GM06990 (cell line): ENCODE results near the gene KIF13A.

Source experiments
- DNase-seq: peaks from one replicate; pipeline ENCODE4 v3.0.0-alpha.2; 2011; ENCODE audit not compliant: insufficient read length; ENCODE audit errors: extremely low read depth
- H3K27me3 ChIP-seq: replicated peaks from 2 replicates; pipeline ENCODE4 v1.6.0; 2011; ENCODE audit warnings: low read length; ENCODE audit not compliant: control insufficient read depth, insufficient read depth
- H3K36me3 ChIP-seq: 2 replicates; pipeline ENCODE4 v1.5.1; 2011; ENCODE audit warnings: low read length; ENCODE audit not compliant: control insufficient read depth, insufficient read depth
- H3K4me3 ChIP-seq: replicated peaks from 2 replicates; pipeline ENCODE4 v1.5.1; 2011; ENCODE audit warnings: low read depth, mild to moderate bottlenecking, control low read depth, low read length
- TF ChIP-seq, protein P1 (sequence below): IDR thresholded peaks from 2 replicates; pipeline ENCODE4 v1.5.1; 2011; ENCODE audit warnings: low read length, control low read depth, mild to moderate bottlenecking, inconsistent platforms; ENCODE audit not compliant: insufficient read depth, poor library complexity, severe bottlenecking

Gene KIF13A

DNA sequence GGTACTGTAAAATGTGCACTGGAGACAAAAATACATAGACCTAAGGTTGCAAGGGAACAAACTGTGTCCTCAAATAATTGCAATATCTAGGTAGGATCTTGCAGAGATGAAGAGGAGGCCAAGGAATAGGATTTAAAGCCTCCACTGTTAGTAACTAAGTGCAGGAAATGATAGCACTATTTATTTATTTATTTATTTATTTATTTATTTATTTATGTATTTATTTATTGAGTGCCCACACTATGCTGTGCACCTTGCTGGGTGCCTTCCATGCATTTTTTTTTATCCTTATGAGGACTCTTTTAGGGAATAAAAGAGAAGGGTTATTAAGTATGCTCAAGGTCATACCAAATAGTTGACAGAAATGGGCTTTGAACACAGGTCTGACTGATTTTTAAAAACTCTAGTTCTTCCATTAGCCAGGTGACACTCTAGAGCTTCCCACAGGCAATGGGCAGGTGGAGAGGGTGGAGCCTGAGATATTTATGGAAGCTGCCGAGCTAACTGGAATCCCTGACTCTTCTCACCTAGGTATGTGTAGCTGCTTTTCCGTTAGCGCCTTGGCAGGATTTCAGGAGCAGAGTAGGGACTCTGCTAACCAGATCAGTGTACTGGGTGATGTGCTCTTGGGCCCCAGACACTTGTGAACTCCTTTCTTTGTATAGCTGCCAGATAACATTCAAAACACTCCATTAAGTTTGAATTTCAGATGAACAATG lies 268.0 kb downstream of the KIF13A start:
- Histone ChIP-seq H3K4me3 (no peak overlapping the region), H3K27me3 (no peaks in the 10 kb centered on the region), H3K36me3 (no peaks in the 10 kb centered on the region)
- DNase-seq, result no peak
- TF ChIP-seq, protein P1, sequence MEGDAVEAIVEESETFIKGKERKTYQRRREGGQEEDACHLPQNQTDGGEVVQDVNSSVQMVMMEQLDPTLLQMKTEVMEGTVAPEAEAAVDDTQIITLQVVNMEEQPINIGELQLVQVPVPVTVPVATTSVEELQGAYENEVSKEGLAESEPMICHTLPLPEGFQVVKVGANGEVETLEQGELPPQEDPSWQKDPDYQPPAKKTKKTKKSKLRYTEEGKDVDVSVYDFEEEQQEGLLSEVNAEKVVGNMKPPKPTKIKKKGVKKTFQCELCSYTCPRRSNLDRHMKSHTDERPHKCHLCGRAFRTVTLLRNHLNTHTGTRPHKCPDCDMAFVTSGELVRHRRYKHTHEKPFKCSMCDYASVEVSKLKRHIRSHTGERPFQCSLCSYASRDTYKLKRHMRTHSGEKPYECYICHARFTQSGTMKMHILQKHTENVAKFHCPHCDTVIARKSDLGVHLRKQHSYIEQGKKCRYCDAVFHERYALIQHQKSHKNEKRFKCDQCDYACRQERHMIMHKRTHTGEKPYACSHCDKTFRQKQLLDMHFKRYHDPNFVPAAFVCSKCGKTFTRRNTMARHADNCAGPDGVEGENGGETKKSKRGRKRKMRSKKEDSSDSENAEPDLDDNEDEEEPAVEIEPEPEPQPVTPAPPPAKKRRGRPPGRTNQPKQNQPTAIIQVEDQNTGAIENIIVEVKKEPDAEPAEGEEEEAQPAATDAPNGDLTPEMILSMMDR, result no peak

GRCh38 chr6:17716221-17716620 lies 271.2 kb downstream of the KIF13A start:
- TF ChIP-seq, protein P1, result no peak
- H3K4me3 ChIP-seq, result no peak overlapping the region
- H3K36me3 ChIP-seq, result no peaks in the 10 kb centered on the region
- H3K27me3 ChIP-seq, result no peaks in the 10 kb centered on the region
- no peak for DNase-seq

- TF ChIP-seq, protein P1, result no peak
- no peaks in the 10 kb centered on the region for H3K27me3 ChIP-seq
- H3K4me3 ChIP-seq, result no peak overlapping the region
- H3K36me3 ChIP-seq, result no peaks in the 10 kb centered on the region
- DNase-seq, result peak; percentile 13
Observed at GRCh38 chr6:17714879-17715851, 272.3 kb downstream of the KIF13A start.

DNA sequence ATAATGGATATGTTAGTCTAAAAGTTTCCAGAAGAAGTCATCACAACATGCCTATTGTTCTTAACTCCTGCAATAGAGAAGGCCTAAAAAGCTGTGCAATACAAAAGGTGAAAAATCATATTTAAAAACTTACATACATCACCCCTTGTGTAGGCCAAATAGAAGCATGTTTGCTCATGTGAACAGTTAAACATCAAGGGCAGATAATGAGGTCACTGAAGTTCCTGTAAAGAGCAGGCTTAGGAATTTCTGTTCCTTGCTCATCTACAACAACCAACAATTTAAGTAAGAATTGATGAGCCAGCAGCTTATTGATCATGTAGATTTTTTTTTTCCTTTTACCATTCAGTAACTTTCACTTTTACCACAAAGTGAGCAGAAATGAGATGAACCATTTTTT lies 273.3 kb downstream of the KIF13A start:
- DNase-seq, result no peak
- Histone ChIP-seq H3K36me3 (no peaks in the 10 kb centered on the region), H3K4me3 (no peak overlapping the region), H3K27me3 (no peaks in the 10 kb centered on the region)
- TF ChIP-seq, protein P1, result no peak

GRCh38 chr6:17712576-17712975 lies 274.9 kb downstream of the KIF13A start:
- H3K4me3 ChIP-seq, result no peak overlapping the region
- TF ChIP-seq, protein P1, result no peak
- DNase-seq, result no peak

More at GRCh38 chr6:17712576-17712975, 274.9 kb downstream of the KIF13A start:
- Histone ChIP-seq H3K27me3 (no peaks in the 10 kb centered on the region), H3K36me3 (no peaks in the 10 kb centered on the region; the same call in 1 of the 2 replicates)
